SK-N-MC (cell line): ENCODE results near the gene A1CF.

Experiments
- EZH2 ChIP-seq: fragments of 200-600 bp; sonication (generic); IDR thresholded peaks from one replicate; pipeline ENCODE4 v1.6.1; 2017; ENCODE audit warnings: antibody characterized with exemption
- FOXP2 ChIP-seq: optimal IDR thresholded peaks from 2 replicates; pipeline ENCODE3; 2011; ENCODE audit warnings: mild to moderate bottlenecking, moderate library complexity; ENCODE audit not compliant: insufficient read depth; ENCODE audit errors: extremely low read length, control extremely low read depth

GRCh38 chr10:50874723-50875122 lies 10.7 kb downstream of the A1CF start:
- TF ChIP-seq EZH2 (no peak), FOXP2 (no peak)
